ENCODE results near the gene RTP4.
"Not testable (repeated sequence)": the region's sequence is repeated elsewhere in the genome, so short reads cannot be mapped to it uniquely, and the experiment has no call there.

RTP4 gene

GRCh38 chr3:187367561-187368103 lies 553 bp upstream of the RTP4 start:
- FAIRE-seq (no peak), DNase-seq (ENCODE audit: extremely low spot score, insufficient read length, low read depth) (no peak)

GRCh38 chr3:187369089-187369447 lies 883 bp downstream of the RTP4 start:
- DNase-seq (ENCODE audit: extremely low spot score, insufficient read length, low read depth) (no peak), FAIRE-seq (peak; percentile 38)

- FAIRE-seq (no peak), DNase-seq (ENCODE audit: extremely low spot score, insufficient read length, low read depth) (no peak)
These were observed 1.9 kb downstream of the RTP4 start for GRCh38 chr3:187370051-187370450.

GRCh38 chr3:187375581-187375980 lies 7.4 kb downstream of the RTP4 start:
- DNase-seq (ENCODE audit: extremely low spot score, insufficient read length, low read depth) (no peak), FAIRE-seq (no peak)

GRCh38 chr3:187377842-187378241 lies 9.7 kb downstream of the RTP4 start:
- no peak for FAIRE-seq
- DNase-seq (ENCODE audit: extremely low spot score, insufficient read length, low read depth), result no peak

GRCh38 chr3:187382609-187383151 lies 14.5 kb downstream of the RTP4 start:
- FAIRE-seq (no peak), DNase-seq (ENCODE audit: extremely low spot score, insufficient read length, low read depth) (no peak)

GRCh38 chr3:187383246-187383645 lies 15.1 kb downstream of the RTP4 start:
- FAIRE-seq, result no peak
- no peak for DNase-seq (ENCODE audit: extremely low spot score, insufficient read length, low read depth)

GRCh38 chr3:187385296-187385695 lies 17.1 kb downstream of the RTP4 start:
- DNase-seq (ENCODE audit: extremely low spot score, insufficient read length, low read depth), result no peak
- no peak for FAIRE-seq

GRCh38 chr3:187396661-187397060 lies 28.5 kb downstream of the RTP4 start:
- DNase-seq (ENCODE audit: extremely low spot score, insufficient read length, low read depth) (no peak), FAIRE-seq (no peak)

GRCh38 chr3:187398955-187399354 lies 30.8 kb downstream of the RTP4 start:
- no peak for DNase-seq (ENCODE audit: extremely low spot score, insufficient read length, low read depth)
- FAIRE-seq, result no peak

GRCh38 chr3:187400756-187401155 lies 32.6 kb downstream of the RTP4 start:
- DNase-seq (ENCODE audit: extremely low spot score, insufficient read length, low read depth), result no peak
- no peak for FAIRE-seq

GRCh38 chr3:187401856-187402255 lies 33.7 kb downstream of the RTP4 start:
- no peak for FAIRE-seq

GRCh38 chr3:187403768-187404288 lies 35.6 kb downstream of the RTP4 start:
- DNase-seq (ENCODE audit: extremely low spot score, insufficient read length, low read depth) (no peak), FAIRE-seq (no peak)

More at GRCh38 chr3:187401856-187402255, 33.7 kb downstream of the RTP4 start:
- DNase-seq (ENCODE audit: extremely low spot score, insufficient read length, low read depth), result no peak

- DNase-seq (ENCODE audit: extremely low spot score, insufficient read length, low read depth) (no peak), FAIRE-seq (no peak)
These were observed 38.7 kb downstream of the RTP4 start for GRCh38 chr3:187406927-187407326.

- FAIRE-seq; DNase-seq (ENCODE audit: extremely low spot score, insufficient read length, low read depth): not testable (repeated sequence)
These were observed 44.0 kb downstream of the RTP4 start for GRCh38 chr3:187411991-187412781.
